H1 (cell line): ENCODE measurements around the gene CISTR. TPM values are rescaled to one million over a fixed set of nuclear protein-coding genes. Genes with fewer than 3 reads are reported as not detected.

Source experiments
- CTCF ChIA-PET: fragments of 300-600 bp; sonication (Branson Sonifier 250); formaldehyde crosslinking; loops from one replicate; lab custom pipeline; 2021; ENCODE audit not compliant: partially characterized antibody; lab: Charles Lee
- POLR2A ChIA-PET: fragments of 300-600 bp; sonication (Branson Sonifier 250); formaldehyde crosslinking; loops from one replicate; lab custom pipeline; 2021; ENCODE audit warnings: inconsistent platforms; ENCODE audit not compliant: partially characterized antibody; lab: Charles Lee
- DNase-seq, 2 experiments: peaks; one replicate each; pipeline versions ENCODE4 v3.0.0 to v3.0.0-alpha.2; 2010 to 2022; ENCODE audit warnings: low spot score in 2 of 2, low read depth in 1 of 2, mixed read lengths in 1 of 2
- FAIRE-seq: peaks from 2 replicates; lab custom pipeline; 2011; peaks lifted over from hg19 to GRCh38; lab: Jason Lieb, UNC
- H2AFZ ChIP-seq: 2 replicates; pipeline ENCODE4 v1.8.1; 2012; ENCODE audit warnings: low read length, inconsistent platforms
- H2AK5ac ChIP-seq: 2 replicates; pipeline ENCODE4 v1.6.1; 2013; ENCODE audit warnings: low read depth, low read length
- H2BK120ac ChIP-seq: replicated peaks from 2 replicates; pipeline ENCODE3; 2013; ENCODE audit warnings: low read depth, low read length, inconsistent platforms
- H2BK12ac ChIP-seq: 2 replicates; pipeline ENCODE4 v1.6.1; 2013; ENCODE audit warnings: low read depth, low read length
- H2BK15ac ChIP-seq: 2 replicates; pipeline ENCODE4 v1.6.1; 2013; ENCODE audit warnings: low read length
- H2BK20ac ChIP-seq: 2 replicates; pipeline ENCODE4 v1.6.1; 2013; ENCODE audit warnings: low read length
- H2BK5ac ChIP-seq: 2 replicates; pipeline ENCODE4 v1.6.1; 2013; ENCODE audit warnings: low read depth, low read length
- H3K14ac ChIP-seq: 2 replicates; pipeline ENCODE4 v1.6.1; 2013; ENCODE audit warnings: inconsistent platforms; ENCODE audit not compliant: insufficient read length
- H3K18ac ChIP-seq: 2 replicates; pipeline ENCODE4 v1.6.1; 2013; ENCODE audit warnings: low read length; ENCODE audit errors: extremely low read depth
- H3K23ac ChIP-seq: 2 replicates; pipeline ENCODE4 v1.6.1; 2013; ENCODE audit warnings: inconsistent platforms; ENCODE audit not compliant: insufficient read length
- H3K23me2 ChIP-seq: 2 replicates; pipeline ENCODE4 v1.6.1; 2013; ENCODE audit warnings: low read depth, low read length
- H3K27ac ChIP-seq: 2 replicates; pipeline ENCODE4 v1.6.1; 2011; ENCODE audit warnings: low read depth, low read length, inconsistent platforms
- H3K27me3 ChIP-seq, 4 experiments: replicated peaks in 1 of 4; 1 replicate in 1 of 4; 2 replicates in 3 of 4; pipeline versions ENCODE4 v1.6.1 to v1.8.1; 2011 to 2013; ENCODE audit warnings: low read length in 3 of 4, mild to moderate bottlenecking in 3 of 4, inconsistent platforms in 2 of 4, mixed read lengths in 2 of 4, moderate library complexity in 1 of 4; ENCODE audit not compliant: control insufficient read depth in 3 of 4, insufficient read depth in 3 of 4; ENCODE audit errors: extremely low read depth in 1 of 4
- H3K36me3 ChIP-seq, 4 experiments: 2 replicates each; pipeline versions ENCODE4 v1.6.1 to v1.8.1; 2011 to 2013; ENCODE audit warnings: mild to moderate bottlenecking in 4 of 4, low read length in 3 of 4, moderate library complexity in 2 of 4, control low read depth in 1 of 4, inconsistent platforms in 1 of 4; ENCODE audit not compliant: insufficient read depth in 4 of 4, control insufficient read depth in 2 of 4
- H3K4ac ChIP-seq: replicated peaks from 2 replicates; pipeline ENCODE3; 2013; ENCODE audit warnings: low read length, low read depth, mixed read lengths, inconsistent platforms; ENCODE audit not compliant: insufficient read length
- H3K4me1 ChIP-seq, 4 experiments: replicated peaks in 1 of 4; 1 replicate in 1 of 4; 2 replicates in 3 of 4; pipeline versions ENCODE4 v1.6.1 to v1.8.1; 2011 to 2013; ENCODE audit warnings: low read length in 3 of 4, inconsistent platforms in 2 of 4, mixed read lengths in 1 of 4; ENCODE audit not compliant: insufficient read depth in 4 of 4, control insufficient read depth in 3 of 4
- H3K4me2 ChIP-seq, 2 experiments: 2 replicates each; pipeline versions ENCODE4 v1.6.1 to v1.8.1; 2011 to 2013; ENCODE audit warnings: low read depth in 2 of 2, low read length in 2 of 2, control low read depth in 1 of 2, inconsistent platforms in 1 of 2, mild to moderate bottlenecking in 1 of 2; ENCODE audit not compliant: insufficient read depth in 1 of 2
- H3K4me3 ChIP-seq, 4 experiments: fragments of 200-600, 300-600 bp in 1 of 4; sonication (generic), shearing (Covaris generic), sonication (Bioruptor Twin) in 1 of 4; 2 replicates each; pipeline versions ENCODE4 v1.5.1 to v1.8.1; 2011 to 2016; ENCODE audit warnings: low read length in 4 of 4, low read depth in 3 of 4, control low read depth in 2 of 4, inconsistent platforms in 2 of 4, mild to moderate bottlenecking in 2 of 4, mixed read lengths in 1 of 4, moderate library complexity in 1 of 4; ENCODE audit not compliant: insufficient read depth in 2 of 4; ENCODE audit errors: extremely low read depth in 1 of 4
- H3K56ac ChIP-seq: replicated peaks from 2 replicates; pipeline ENCODE3; 2013; ENCODE audit warnings: low read depth, mild to moderate bottlenecking, mixed read lengths, low read length, inconsistent platforms; ENCODE audit not compliant: insufficient read length
- H3K79me1 ChIP-seq: 2 replicates; pipeline ENCODE4 v1.6.1; 2013; ENCODE audit warnings: low read depth, low read length, control low read depth
- H3K79me2 ChIP-seq, 2 experiments: 2 replicates each; pipeline versions ENCODE4 v1.6.1 to v1.8.1; 2012 to 2013; ENCODE audit warnings: low read length in 2 of 2, mild to moderate bottlenecking in 2 of 2, inconsistent platforms in 1 of 2; ENCODE audit not compliant: insufficient read depth in 2 of 2, control insufficient read depth in 1 of 2
- H3K9ac ChIP-seq, 4 experiments: replicated peaks in 1 of 4; 1 replicate in 1 of 4; 2 replicates in 3 of 4; pipeline versions ENCODE4 v1.6.1 to v1.8.1; 2011 to 2013; ENCODE audit warnings: low read depth in 3 of 4, low read length in 3 of 4, control low read depth in 2 of 4, mild to moderate bottlenecking in 2 of 4, moderate library complexity in 2 of 4, inconsistent platforms in 1 of 4; ENCODE audit errors: extremely low read depth in 1 of 4
- H3K9me3 ChIP-seq, 2 experiments: 2 replicates each; pipeline versions ENCODE4 v1.6.1 to v1.8.1; 2012 to 2013; ENCODE audit warnings: mild to moderate bottlenecking in 2 of 2, moderate library complexity in 2 of 2, control low read depth in 1 of 2, inconsistent platforms in 1 of 2, low read depth in 1 of 2, low read length in 1 of 2, mixed read lengths in 1 of 2; ENCODE audit not compliant: insufficient read depth in 2 of 2
- H4K20me1 ChIP-seq, 2 experiments: replicated peaks in 1 of 2; 2 replicates each; pipeline versions ENCODE3 to v1.8.1; 2011 to 2013; ENCODE audit warnings: inconsistent platforms in 2 of 2, low read length in 2 of 2, mild to moderate bottlenecking in 1 of 2; ENCODE audit not compliant: insufficient read depth in 2 of 2, control insufficient read depth in 1 of 2
- H4K5ac ChIP-seq: 2 replicates; pipeline ENCODE4 v1.6.1; 2013; ENCODE audit warnings: low read length, low read depth, mixed read lengths, inconsistent platforms; ENCODE audit not compliant: insufficient read length
- H4K8ac ChIP-seq: 2 replicates; pipeline ENCODE4 v1.8.0; 2013; ENCODE audit warnings: mild to moderate bottlenecking, moderate library complexity, low read length, inconsistent platforms; ENCODE audit not compliant: insufficient read depth; ENCODE audit errors: extremely low read depth
- H4K91ac ChIP-seq: replicated peaks from 2 replicates; pipeline ENCODE3; 2013; ENCODE audit warnings: low read length, mixed read lengths, inconsistent platforms; ENCODE audit not compliant: insufficient read length
- BRCA1 ChIP-seq: IDR thresholded peaks from 2 replicates; pipeline ENCODE4 v1.6.1; 2012; ENCODE audit warnings: low read depth, low read length, improper control_type of control experiment
- CBX8 ChIP-seq: fragments of 300-800, 300-1000 bp; sonication (generic); IDR thresholded peaks from 2 replicates; pipeline ENCODE4 v1.7.1; 2016; ENCODE audit warnings: low read depth, low read length, borderline replicate concordance
- GTF2F1 ChIP-seq: IDR thresholded peaks from 2 replicates; pipeline ENCODE4 v1.6.1; 2012; ENCODE audit warnings: low read depth, low read length, improper control_type of control experiment, borderline replicate concordance
- NANOG ChIP-seq: IDR thresholded peaks from 2 replicates; pipeline ENCODE4 v1.6.1; 2011; ENCODE audit warnings: low read length, low read depth, mild to moderate bottlenecking, inconsistent platforms; ENCODE audit not compliant: insufficient read depth, poor library complexity, severe bottlenecking
- POLR2AphosphoS5 ChIP-seq: IDR thresholded peaks from 2 replicates; pipeline ENCODE4 v1.6.1; 2011; ENCODE audit warnings: low read depth, low read length
- RXRA ChIP-seq: IDR thresholded peaks from 2 replicates; pipeline ENCODE4 v1.6.1; 2011; ENCODE audit warnings: low read depth, mild to moderate bottlenecking, low read length, moderate library complexity; ENCODE audit not compliant: insufficient read depth
- SIN3A ChIP-seq, 2 experiments: IDR thresholded peaks in 1 of 2; conservative IDR thresholded peaks in 1 of 2; 2 replicates each; pipeline ENCODE4 v1.6.1; 2011 to 2012; ENCODE audit warnings: low read length in 2 of 2, improper control_type of control experiment in 1 of 2, low read depth in 1 of 2, mild to moderate bottlenecking in 1 of 2
- SP2 ChIP-seq: IDR thresholded peaks from 2 replicates; pipeline ENCODE4 v1.6.1; 2012; ENCODE audit warnings: mild to moderate bottlenecking, low read length, inconsistent platforms
- SP4 ChIP-seq: IDR thresholded peaks from 2 replicates; pipeline ENCODE4 v1.6.1; 2012; ENCODE audit warnings: low read length, inconsistent platforms
- SRF ChIP-seq: IDR thresholded peaks from 2 replicates; pipeline ENCODE4 v1.6.1; 2011; ENCODE audit warnings: mild to moderate bottlenecking, low read depth, low read length, moderate library complexity
- WGBS, 2 experiments: shearing (Covaris generic) in 1 of 2; methylation state at CpG; one replicate each; pipeline versions ENCODE4 v1.1.6 to v1.1.7; 2013 to 2015; ENCODE audit warnings: low lambda C conversion rate in 2 of 2, mixed read lengths in 2 of 2, inconsistent platforms in 1 of 2, low coverage in 1 of 2, missing lambda C conversion rate in 1 of 2; ENCODE audit not compliant: insufficient replicate concordance in 2 of 2, insufficient coverage in 1 of 2, insufficient read length in 1 of 2; ENCODE audit errors: extremely low coverage in 1 of 2, missing lambda C conversion rate in 1 of 2; 5-methylcytosine and 5-hydroxymethylcytosine counted together
- polyA plus RNA-seq, 7 experiments: library from polyadenylated mRNA; depleted of rRNA in 3 of 7; stranded (reverse) in 5 of 7; unstranded in 2 of 7; fragments of >200 nt in 5 of 7; fragments of 200-250 nt in 2 of 7; gene quantifications; 1 replicate in 5 of 7; 2 replicates in 1 of 7; 4 replicates in 1 of 7; pipeline versions ENCODE4 v1.2.1 to v1.2.3, GENCODE V29; 2011 to 2013; ENCODE audit warnings: missing spikeins in 2 of 7, mixed read lengths in 2 of 7
- total RNA-seq: library from RNA; stranded (reverse); fragmentation: NEBNext Ultra II Directional; extraction: Animal tissue kit (Norgen Biotek cat#: 25700); gene quantifications from 2 replicates; pipeline ENCODE4 v1.2.1, GENCODE V29; 2021

Gene CISTR
- total and polyA plus RNA-seq, 2 of the 8 experiments (the other 6 are each of a cell fraction or from before 2014, with no cell fraction given) = not detected

DNA sequence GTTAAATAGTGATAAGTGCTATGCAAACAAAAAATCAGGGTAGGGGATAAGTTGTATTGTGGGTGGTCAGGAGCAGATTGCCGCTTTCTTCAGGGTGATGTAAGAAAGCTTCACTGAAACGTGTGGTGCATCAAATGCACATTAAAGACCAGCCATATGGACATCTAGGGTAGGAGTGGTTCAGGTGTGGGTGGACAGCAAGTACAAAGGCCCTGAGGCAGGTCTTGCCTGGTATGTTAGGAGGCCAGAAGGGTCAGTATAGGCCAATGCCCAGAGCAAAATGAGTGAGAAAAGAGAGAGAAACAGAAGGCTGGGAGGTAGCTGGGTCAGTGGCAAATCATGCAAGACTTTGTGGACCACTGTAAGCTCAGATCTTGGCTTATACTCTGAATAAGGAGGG lies 25.6 kb upstream of the CISTR start:
- H3K23ac ChIP-seq = no peak overlapping the region
- no peak overlapping the region for H2BK5ac ChIP-seq
- no peak overlapping the region for H4K91ac ChIP-seq
- no peaks in the 10 kb centered on the region for H3K79me2 ChIP-seq
- H3K4me3 ChIP-seq = no peak overlapping the region
- H3K36me3 ChIP-seq = no peaks in the 10 kb centered on the region
- H4K8ac ChIP-seq = no peak overlapping the region
- no peak overlapping the region for H3K27ac ChIP-seq
- POLR2A ChIA-PET = no interaction called here
- H2BK12ac ChIP-seq = no peak overlapping the region
- H3K4me2 ChIP-seq = no peak overlapping the region
- H3K14ac ChIP-seq = no peak overlapping the region
- H3K9ac ChIP-seq = no peak overlapping the region
- no peaks in the 10 kb centered on the region for H3K79me1 ChIP-seq
- no peak overlapping the region for H3K56ac ChIP-seq
- H2AK5ac ChIP-seq = no peak overlapping the region
- no peak overlapping the region for H2BK20ac ChIP-seq
- no peak overlapping the region for H2AFZ ChIP-seq
- H3K4ac ChIP-seq = no peak overlapping the region
- H3K27me3 ChIP-seq = no peaks in the 10 kb centered on the region
- peaks cover 0 to 5% (median under 1%) of the 10 kb centered on the region in 4 experiments; a peak in 2 of 7 replicates for H3K4me1 ChIP-seq
- FAIRE-seq = no peak
- no peaks in the 10 kb centered on the region for H3K9me3 ChIP-seq
- no peak overlapping the region for H2BK15ac ChIP-seq
- H3K18ac ChIP-seq = no peak overlapping the region
- no peaks in the 10 kb centered on the region for H4K20me1 ChIP-seq
- CTCF ChIA-PET = interaction anchor here (1.6 to 7.4 kb wide), 3 partner anchors 12 to 20 kb away, joined by 6 to 51 read pairs (median 10); no protein-coding TSS in a partner anchor
- no peak overlapping the region for H4K5ac ChIP-seq
- no peak overlapping the region for H2BK120ac ChIP-seq
- WGBS, 2 experiments = 88% methylated on average over 2 of the region's 2 CpGs; no CpG with 5 or more reads in 1 of the 2 experiments
- DNase-seq = no peak
- no peaks in the 10 kb centered on the region; the same call in 1 of the 2 replicates for H3K23me2 ChIP-seq
- TF ChIP-seq SRF (no peak), BRCA1 (no peak), CBX8 (no peak), SP2 (no peak), SIN3A (conservative IDR thresholded peaks at IDR 0.05 in 1 of 2, IDR thresholded peaks at IDR 0.05 in 1 of 2; ENCODE audit: low read depth in 1 of 2, low read length in 2 of 2) (no peak), GTF2F1 (no peak), POLR2AphosphoS5 (no peak), NANOG (no peak), SP4 (no peak), RXRA (no peak)
- TF ChIP-seq, all 59 proteins: peak for 0
